NT2/D1 (cell line): ENCODE results near the gene TESMIN.

Source experiments
- YY1 ChIP-seq: IDR thresholded peaks from 2 replicates; pipeline ENCODE4 v1.6.1; 2011; ENCODE audit not compliant: insufficient read length, insufficient read depth
- ZNF274 ChIP-seq: IDR thresholded peaks from 2 replicates; pipeline ENCODE4 v1.6.1; 2011; ENCODE audit warnings: mild to moderate bottlenecking, low read depth, low read length

- TF ChIP-seq ZNF274 (no peak), YY1 (no peak)
These were observed 85.9 kb downstream of the TESMIN start for GRCh38 chr11:68665436-68665835.
